ENCODE data around the gene FBLN1. TPM values are rescaled to one million over a fixed set of nuclear protein-coding genes. Genes with fewer than 3 reads are reported as not detected.

Gene FBLN1
- total RNA-seq, 2 donors from 2014 or later: not detected

Other genes with a start within 250 kb of the FBLN1 start
- not detected for gene UPK3A, start 217.9 kb upstream of the FBLN1 start, total RNA-seq
- 100 to 1,000 TPM in 1 of 2 donors, 10 to 100 TPM in 1; 50.1 to 130 TPM for gene FAM118A, start 192.9 kb upstream of the FBLN1 start, total RNA-seq
- 1 to 10 TPM; 2.7 to 3.2 TPM for gene SMC1B, start 89.3 kb upstream of the FBLN1 start, total RNA-seq
- 1 to 10 TPM; 3.5 to 7.6 TPM for gene RIBC2, start 89.2 kb upstream of the FBLN1 start, total RNA-seq
- gene ATXN10, start 169.0 kb downstream of the FBLN1 start, total RNA-seq: 10 to 100 TPM; 88.7 to 93.9 TPM